Mammary epithelial cell (primary cell): Measurements from ENCODE around the gene L3MBTL3.

ENCODE experiments used
- EZH2 ChIP-seq: IDR thresholded peaks from 2 replicates; pipeline ENCODE4 v1.6.1; 2012; ENCODE audit warnings: low read length, inconsistent platforms, borderline replicate concordance
- TF ChIP-seq, protein P1 (sequence below), 2 donors: IDR thresholded peaks in 1 of 2; conservative IDR thresholded peaks in 1 of 2; 2 replicates each; pipeline ENCODE4 v1.5.1; 2011 to 2012; ENCODE audit warnings: inconsistent platforms in 2 of 2, low read length in 2 of 2, mild to moderate bottlenecking in 2 of 2, control low read depth in 1 of 2, low read depth in 1 of 2; ENCODE audit not compliant: insufficient read depth in 1 of 2; ENCODE audit errors: extremely low read depth in 1 of 2

DNA sequence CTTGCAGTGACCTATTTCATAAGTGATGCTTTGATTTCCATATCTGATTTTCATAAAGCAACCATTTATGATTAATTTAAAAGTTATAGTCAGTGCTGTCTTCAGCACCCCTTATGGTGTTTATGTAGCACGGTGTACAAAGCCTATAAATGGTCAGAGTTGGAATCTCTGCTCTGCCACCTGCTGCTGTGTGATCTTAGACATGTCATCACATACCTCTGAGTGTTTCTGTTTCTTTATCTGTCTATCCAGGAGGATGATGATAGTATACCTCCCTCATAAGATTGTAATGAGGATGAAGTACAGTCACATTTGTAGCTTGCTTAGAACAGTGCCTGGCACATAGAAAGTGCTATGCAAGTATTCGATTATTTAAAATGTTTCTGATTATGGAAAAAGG lies 103.9 kb downstream of the L3MBTL3 start:
- TF ChIP-seq EZH2 = no peak
- TF ChIP-seq, protein P1, sequence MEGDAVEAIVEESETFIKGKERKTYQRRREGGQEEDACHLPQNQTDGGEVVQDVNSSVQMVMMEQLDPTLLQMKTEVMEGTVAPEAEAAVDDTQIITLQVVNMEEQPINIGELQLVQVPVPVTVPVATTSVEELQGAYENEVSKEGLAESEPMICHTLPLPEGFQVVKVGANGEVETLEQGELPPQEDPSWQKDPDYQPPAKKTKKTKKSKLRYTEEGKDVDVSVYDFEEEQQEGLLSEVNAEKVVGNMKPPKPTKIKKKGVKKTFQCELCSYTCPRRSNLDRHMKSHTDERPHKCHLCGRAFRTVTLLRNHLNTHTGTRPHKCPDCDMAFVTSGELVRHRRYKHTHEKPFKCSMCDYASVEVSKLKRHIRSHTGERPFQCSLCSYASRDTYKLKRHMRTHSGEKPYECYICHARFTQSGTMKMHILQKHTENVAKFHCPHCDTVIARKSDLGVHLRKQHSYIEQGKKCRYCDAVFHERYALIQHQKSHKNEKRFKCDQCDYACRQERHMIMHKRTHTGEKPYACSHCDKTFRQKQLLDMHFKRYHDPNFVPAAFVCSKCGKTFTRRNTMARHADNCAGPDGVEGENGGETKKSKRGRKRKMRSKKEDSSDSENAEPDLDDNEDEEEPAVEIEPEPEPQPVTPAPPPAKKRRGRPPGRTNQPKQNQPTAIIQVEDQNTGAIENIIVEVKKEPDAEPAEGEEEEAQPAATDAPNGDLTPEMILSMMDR (conservative IDR thresholded peaks at IDR 0.05 in 1 of 2, IDR thresholded peaks at IDR 0.05 in 1 of 2; ENCODE audit: extremely low read depth in 1 of 2, insufficient read depth in 1 of 2, low read depth in 1 of 2, low read length in 2 of 2) = no peak
